GM19468 (cell line): ENCODE results near the gene MGRN1.
"Not testable (repeated sequence)": the region's sequence is repeated elsewhere in the genome, so short reads cannot be mapped to it uniquely, and the experiment has no call there.

Experiments used
- ATAC-seq: cut with Tn5 transposase; IDR thresholded peaks from one replicate; pipeline ENCODE4 v1.9.1; 2021; ENCODE audit warnings: mild to moderate bottlenecking, moderate library complexity, moderate number of reproducible peaks; ENCODE audit not compliant: unreplicated experiment; ENCODE audit errors: extremely low read depth

Gene MGRN1

GRCh38 chr16:4714996-4715395, 90.4 kb downstream of the MGRN1 start:
- no peak for ATAC-seq

- no peak for ATAC-seq
These were observed 93.8 kb downstream of the MGRN1 start for GRCh38 chr16:4718466-4718865.

GRCh38 chr16:4723071-4723767, 98.6 kb downstream of the MGRN1 start:
- ATAC-seq = no peak

- ATAC-seq = no peak
These were observed 100.1 kb downstream of the MGRN1 start for GRCh38 chr16:4724661-4725270.

- ATAC-seq = no peak
These were observed 102.0 kb downstream of the MGRN1 start for GRCh38 chr16:4726616-4727015.

GRCh38 chr16:4728676-4729075, 104.0 kb downstream of the MGRN1 start:
- no peak for ATAC-seq

GRCh38 chr16:4729876-4730275, 105.2 kb downstream of the MGRN1 start:
- no peak for ATAC-seq

- no peak for ATAC-seq
These were observed 108.7 kb downstream of the MGRN1 start for GRCh38 chr16:4733211-4733742.

GRCh38 chr16:4733747-4734062, 109.1 kb downstream of the MGRN1 start:
- no peak for ATAC-seq

- ATAC-seq = peak; percentile 54
These were observed 109.6 kb downstream of the MGRN1 start, which contains the start of the genes ANKS3 and DNAAF8 for GRCh38 chr16:4734063-4734729. Gene ANKS3, minus strand, starts transcription at chr16:4734271. Its CDS starts 4,122 bp downstream, at chr16:4730149. Gene DNAAF8, plus strand, starts transcription at chr16:4734537. Its CDS starts 1,978 bp downstream, at chr16:4736515.

GRCh38 chr16:4734730-4735535, 110.3 kb downstream of the MGRN1 start:
- peak; percentile 9 for ATAC-seq

- no peak for ATAC-seq
These were observed 111.9 kb downstream of the MGRN1 start for GRCh38 chr16:4736546-4736945.

GRCh38 chr16:4737545-4737944, 112.9 kb downstream of the MGRN1 start:
- ATAC-seq = no peak

- not testable (repeated sequence) for ATAC-seq
These were observed 113.7 kb downstream of the MGRN1 start for GRCh38 chr16:4738370-4738769.
